ENCODE results near the gene ZC3H7B. TPM values are rescaled to one million over a fixed set of nuclear protein-coding genes. Genes with fewer than 3 reads are reported as not detected.

The ZC3H7B gene
- total and polyA plus RNA-seq, 12 donors: 21.4 to 51.5 (median 36.0) TPM

DNA sequence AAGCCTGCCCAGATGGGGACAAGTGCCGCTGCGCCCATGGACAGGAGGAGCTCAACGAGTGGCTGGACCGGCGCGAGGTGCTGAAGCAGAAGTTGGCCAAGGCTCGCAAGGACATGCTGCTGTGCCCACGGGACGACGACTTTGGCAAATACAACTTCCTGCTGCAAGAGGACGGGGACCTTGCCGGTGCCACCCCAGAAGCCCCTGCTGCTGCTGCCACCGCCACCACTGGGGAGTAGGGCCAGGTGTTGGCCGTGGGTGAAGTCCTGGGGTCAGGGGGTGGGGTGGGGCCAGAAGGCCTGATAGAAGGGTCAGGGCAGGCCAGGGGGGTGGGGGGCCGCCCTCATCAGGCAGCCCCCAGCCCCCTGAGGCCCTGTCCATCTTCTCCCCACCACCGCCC lies 55.9 kb downstream of the ZC3H7B start:
- Histone ChIP-seq H3K36me3 (peaks cover 0 to 71% (median 28%) of the 10 kb centered on the region in 9 donors), H3K4me3 (no peak overlapping the region), H3K27ac (no peak overlapping the region), H3K27me3 (no peaks in the 10 kb centered on the region), H3K4me1 (peaks cover 0 to 11% (median 0%) of the 10 kb centered on the region in 9 donors), H3K9me3 (no peaks in the 10 kb centered on the region)
- intact Hi-C loops (cut with DNase I): loop anchor here in 1 of 10 donors (10.0 kb wide), 1 partner anchor 52 kb away; the partner anchor contains the start of gene ZC3H7B
- WGBS, 2 donors: 93% methylated on average over 13 to 16 of the region's 16 CpGs
- TF ChIP-seq, protein P1, sequence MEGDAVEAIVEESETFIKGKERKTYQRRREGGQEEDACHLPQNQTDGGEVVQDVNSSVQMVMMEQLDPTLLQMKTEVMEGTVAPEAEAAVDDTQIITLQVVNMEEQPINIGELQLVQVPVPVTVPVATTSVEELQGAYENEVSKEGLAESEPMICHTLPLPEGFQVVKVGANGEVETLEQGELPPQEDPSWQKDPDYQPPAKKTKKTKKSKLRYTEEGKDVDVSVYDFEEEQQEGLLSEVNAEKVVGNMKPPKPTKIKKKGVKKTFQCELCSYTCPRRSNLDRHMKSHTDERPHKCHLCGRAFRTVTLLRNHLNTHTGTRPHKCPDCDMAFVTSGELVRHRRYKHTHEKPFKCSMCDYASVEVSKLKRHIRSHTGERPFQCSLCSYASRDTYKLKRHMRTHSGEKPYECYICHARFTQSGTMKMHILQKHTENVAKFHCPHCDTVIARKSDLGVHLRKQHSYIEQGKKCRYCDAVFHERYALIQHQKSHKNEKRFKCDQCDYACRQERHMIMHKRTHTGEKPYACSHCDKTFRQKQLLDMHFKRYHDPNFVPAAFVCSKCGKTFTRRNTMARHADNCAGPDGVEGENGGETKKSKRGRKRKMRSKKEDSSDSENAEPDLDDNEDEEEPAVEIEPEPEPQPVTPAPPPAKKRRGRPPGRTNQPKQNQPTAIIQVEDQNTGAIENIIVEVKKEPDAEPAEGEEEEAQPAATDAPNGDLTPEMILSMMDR (IDR thresholded peaks at IDR 0.05): no peak
- no peak for DNase-seq
- ATAC-seq: no peak

DNA sequence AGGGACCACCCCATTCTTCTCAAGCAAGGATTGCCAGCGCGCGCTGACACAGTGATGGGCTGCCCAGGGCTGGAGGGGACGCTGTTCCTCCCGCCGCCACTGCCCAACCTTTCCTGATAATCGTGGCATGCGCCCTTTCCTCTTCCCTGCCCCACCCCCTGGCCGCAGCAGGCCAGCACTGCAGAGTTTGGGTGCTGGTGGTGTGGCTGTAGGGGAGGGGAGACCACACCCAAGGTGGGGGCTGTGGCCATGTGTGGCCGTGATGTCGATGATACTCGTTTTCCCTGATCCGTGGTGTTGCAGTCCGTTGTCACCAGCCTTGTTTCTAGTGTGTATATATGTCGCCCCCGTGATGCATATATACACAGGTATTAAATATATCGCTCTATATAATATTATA lies 57.6 kb downstream of the ZC3H7B start:
- H3K27ac ChIP-seq: no peak overlapping the region

DNA sequence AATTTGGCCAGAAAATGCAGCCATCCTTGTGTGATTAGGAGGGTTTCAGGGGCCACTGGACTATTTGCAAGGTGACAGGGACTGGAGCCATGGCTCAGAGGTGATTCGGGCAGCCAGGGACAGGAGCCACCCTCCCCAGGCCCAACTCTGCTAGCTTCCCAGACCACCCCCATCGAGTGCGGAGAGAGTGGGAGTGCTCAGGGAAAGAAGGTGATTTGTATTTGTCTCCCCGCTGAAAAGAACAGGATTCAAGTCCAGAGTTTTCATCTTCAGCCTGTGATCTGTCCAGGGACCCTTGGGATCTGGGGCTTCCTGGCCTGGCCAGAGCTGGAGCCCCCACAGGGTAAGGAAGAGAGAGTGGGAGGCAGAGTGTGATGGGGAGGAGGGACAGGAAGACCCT lies 58.1 kb downstream of the ZC3H7B start:
- Histone ChIP-seq H3K27ac (peak overlapping the region in 2 of 10 donors; percentile 31 to 35), H3K36me3 (peaks cover 0 to 49% (median 23%) of the 10 kb centered on the region in 9 donors), H3K9me3 (no peaks in the 10 kb centered on the region), H3K27me3 (no peaks in the 10 kb centered on the region), H3K4me1 (peaks cover 0 to 11% (median 0%) of the 10 kb centered on the region in 9 donors), H3K4me3 (no peak overlapping the region)
- ATAC-seq: no peak
- TF ChIP-seq, protein P1 (IDR thresholded peaks at IDR 0.05): no peak
- intact Hi-C loops (cut with DNase I): loop anchor here in 1 of 10 donors (10.0 kb wide), 1 partner anchor 55 kb away; the partner anchor contains the start of gene ZC3H7B
- no peak for DNase-seq
- WGBS, 2 donors: 71 to 79% methylated on average over 4 of the region's 4 CpGs

More for the DNA sequence above, 57.6 kb downstream of the ZC3H7B start:
- H3K4me1 ChIP-seq: peaks cover 0 to 11% (median 0%) of the 10 kb centered on the region in 9 donors
- no peaks in the 10 kb centered on the region for H3K9me3 ChIP-seq
- TF ChIP-seq, protein P1 (IDR thresholded peaks at IDR 0.05): no peak
- intact Hi-C loops (cut with DNase I): loop anchor here in 1 of 10 donors (10.0 kb wide), 1 partner anchor 54 kb away; the partner anchor contains the start of gene ZC3H7B
- no peaks in the 10 kb centered on the region for H3K27me3 ChIP-seq
- H3K4me3 ChIP-seq: no peak overlapping the region
- DNase-seq: no peak
- ATAC-seq: peak in 1 of 8 donors; percentile 18
- H3K36me3 ChIP-seq: peaks cover 0 to 54% (median 23%) of the 10 kb centered on the region in 9 donors
- WGBS, 2 donors: 78 to 79% methylated on average over 17 of the region's 17 CpGs

DNA sequence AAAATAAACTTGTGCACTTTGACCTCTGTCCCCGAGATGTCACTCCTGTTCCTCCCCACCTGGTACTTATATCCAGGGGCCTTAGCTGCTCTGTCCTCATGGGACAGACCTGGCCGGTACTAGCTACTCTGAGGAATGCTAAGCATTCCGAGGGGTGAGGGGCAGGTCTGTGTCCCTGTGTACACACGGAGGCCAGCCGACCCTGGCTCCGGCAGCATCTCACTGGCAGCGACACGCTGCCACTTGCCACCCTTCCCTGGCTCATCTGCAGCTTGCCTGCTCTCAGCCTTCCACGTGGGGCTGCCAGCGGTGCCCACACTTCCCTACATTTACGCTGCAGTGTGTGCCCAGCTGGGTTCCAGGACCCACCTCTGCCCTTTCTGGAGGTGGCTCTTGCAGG lies 58.8 kb downstream of the ZC3H7B start:
- intact Hi-C loops (cut with DNase I): loop anchor here in 1 of 10 donors (10.0 kb wide), 1 partner anchor 165 kb away; no protein-coding TSS in a partner anchor
- peaks cover 0 to 42% (median 23%) of the 10 kb centered on the region in 9 donors for H3K36me3 ChIP-seq
- H3K9me3 ChIP-seq: no peaks in the 10 kb centered on the region
- no peak for DNase-seq
- H3K27me3 ChIP-seq: no peaks in the 10 kb centered on the region
- TF ChIP-seq, protein P1 (IDR thresholded peaks at IDR 0.05): no peak
- ATAC-seq: peak in 7 of 8 donors; percentile 35 to 76 (median 60)
- peaks cover 0 to 11% (median 0%) of the 10 kb centered on the region in 9 donors for H3K4me1 ChIP-seq
- H3K27ac ChIP-seq: peak overlapping the region in 3 of 10 donors; percentile 9 to 31 (median 12)
- WGBS, 2 donors: 30 to 49% methylated on average over 11 of the region's 11 CpGs
- no peak overlapping the region for H3K4me3 ChIP-seq
